Hepatocyte (in vitro differentiated cells): Measurements from ENCODE around the gene TBC1D12. TPM values are rescaled to one million over a fixed set of nuclear protein-coding genes. Genes with fewer than 3 reads are reported as not detected.
A peak's percentile ranks its signal among the peaks of the same experiment; 100 is the strongest.

ENCODE experiments used
- DNase-seq: peaks from one replicate; pipeline ENCODE4 v3.0.0-alpha.2; 2016; ENCODE audit warnings: low spot score
- H2AFZ ChIP-seq: fragments of 200-600 bp; sonication (generic); 2 replicates; pipeline ENCODE4 v1.6.0; 2016; ENCODE audit warnings: antibody characterized with exemption, mild to moderate bottlenecking
- H3K27ac ChIP-seq: fragments of 200-600 bp; sonication (generic); 2 replicates; pipeline ENCODE4 v1.5.1; 2016; ENCODE audit warnings: mild to moderate bottlenecking
- H3K27me3 ChIP-seq: fragments of 200-600 bp; sonication (generic); 2 replicates; pipeline ENCODE4 v1.6.1; 2016
- H3K36me3 ChIP-seq: fragments of 200-600 bp; sonication (generic); replicated peaks from 2 replicates; pipeline ENCODE4 v1.5.1; 2016; ENCODE audit warnings: low read depth; ENCODE audit not compliant: insufficient read depth
- H3K4me1 ChIP-seq: fragments of 200-600 bp; sonication (generic); 2 replicates; pipeline ENCODE4 v1.5.1; 2016; ENCODE audit warnings: mild to moderate bottlenecking, moderate library complexity; ENCODE audit not compliant: insufficient read depth
- H3K4me2 ChIP-seq: fragments of 200-600 bp; sonication (generic); 2 replicates; pipeline ENCODE4 v1.6.0; 2016
- H3K4me3 ChIP-seq: fragments of 200-600 bp; sonication (generic); 2 replicates; pipeline ENCODE4 v1.5.1; 2016; ENCODE audit warnings: mild to moderate bottlenecking
- H3K79me2 ChIP-seq: fragments of 200-600 bp; sonication (generic); 2 replicates; pipeline ENCODE4 v1.6.0; 2017; ENCODE audit warnings: mild to moderate bottlenecking
- H3K9me2 ChIP-seq: fragments of 200-600 bp; sonication (generic); replicated peaks from 2 replicates; pipeline ENCODE4 v1.6.0; 2017; ENCODE audit warnings: mild to moderate bottlenecking; ENCODE audit not compliant: insufficient read depth
- H3K9me3 ChIP-seq: fragments of 200-600 bp; sonication (generic); 2 replicates; pipeline ENCODE4 v1.5.1; 2016; ENCODE audit warnings: low read depth, mild to moderate bottlenecking
- H4K20me1 ChIP-seq: fragments of 200-600 bp; sonication (generic); 2 replicates; pipeline ENCODE4 v1.6.0; 2016; ENCODE audit warnings: mild to moderate bottlenecking; ENCODE audit not compliant: insufficient read depth, poor library complexity, severe bottlenecking
- CTCF ChIP-seq: fragments of 200-600 bp; sonication (generic); IDR thresholded peaks from 2 replicates; pipeline ENCODE4 v1.5.1; 2016; ENCODE audit warnings: antibody characterized with exemption, mild to moderate bottlenecking; ENCODE audit not compliant: poor library complexity
- EZH2 ChIP-seq: fragments of 200-600 bp; sonication (generic); IDR thresholded peaks from 2 replicates; pipeline ENCODE4 v1.6.1; 2016; ENCODE audit warnings: antibody characterized with exemption, mild to moderate bottlenecking, borderline replicate concordance
- EZH2phosphoT487 ChIP-seq: fragments of 200-600 bp; sonication (generic); IDR thresholded peaks from one replicate; pipeline ENCODE4 v1.6.1; 2018; ENCODE audit warnings: antibody characterized with exemption, mild to moderate bottlenecking, low read depth, moderate library complexity; ENCODE audit not compliant: unreplicated experiment, severe bottlenecking
- WGBS: methylation state at CpG from one replicate; pipeline ENCODE4 v1.1.6; 2016; ENCODE audit warnings: low lambda C conversion rate; ENCODE audit errors: missing lambda C conversion rate; 5-methylcytosine and 5-hydroxymethylcytosine counted together
- polyA plus RNA-seq: library from polyadenylated mRNA; unstranded; fragments of >200 nt; fragmentation: Nextera tagmentation; extraction: Ambion mirVana; gene quantifications from 2 replicates; pipeline ENCODE4 v1.2.1, GENCODE V29; 2016
- total RNA-seq: library from RNA; depleted of rRNA; stranded (reverse); fragments of >200 nt; gene quantifications from 2 replicates; pipeline ENCODE4 v1.2.3, GENCODE V29; 2014

Gene TBC1D12
- total and polyA plus RNA-seq, 2 experiments from 2014 or later = 9.2 to 15.6 TPM

GRCh38 chr10:94397549-94398370 lies 4.6 kb upstream of the TBC1D12 start:
- no peaks in the 10 kb centered on the region for H3K36me3 ChIP-seq
- H3K9me2 ChIP-seq = no peaks in the 10 kb centered on the region
- H4K20me1 ChIP-seq = no peaks in the 10 kb centered on the region
- no peaks in the 10 kb centered on the region for H3K27me3 ChIP-seq
- no peaks in the 10 kb centered on the region for H3K4me1 ChIP-seq
- H3K9me3 ChIP-seq = no peaks in the 10 kb centered on the region
- H3K79me2 ChIP-seq = no peaks in the 10 kb centered on the region
- DNase-seq = no peak
- H3K27ac ChIP-seq = no peak overlapping the region
- H3K4me3 ChIP-seq = no peak overlapping the region
- 51% methylated on average over 12 of the region's 12 CpGs for WGBS
- TF ChIP-seq EZH2phosphoT487 = no peak
- TF ChIP-seq CTCF = no peak
- no peak for TF ChIP-seq EZH2
- peak overlapping the region; percentile 16 for H3K4me2 ChIP-seq
- no peak overlapping the region for H2AFZ ChIP-seq

- Histone ChIP-seq H3K27me3 (no peaks in the 10 kb centered on the region), H3K36me3 (no peaks in the 10 kb centered on the region), H3K4me2 (no peak overlapping the region), H4K20me1 (no peaks in the 10 kb centered on the region), H3K4me3 (no peak overlapping the region), H3K9me3 (no peaks in the 10 kb centered on the region), H3K27ac (no peak overlapping the region), H2AFZ (no peak overlapping the region), H3K79me2 (peaks cover 4% of the 10 kb centered on the region), H3K4me1 (no peaks in the 10 kb centered on the region), H3K9me2 (no peaks in the 10 kb centered on the region)
- no peak for DNase-seq
- no peak for TF ChIP-seq EZH2
- no peak for TF ChIP-seq EZH2phosphoT487
- TF ChIP-seq CTCF = no peak
- 89% methylated on average over 6 of the region's 6 CpGs for WGBS
Observed at GRCh38 chr10:94398762-94399161, 3.6 kb upstream of the TBC1D12 start.

- H3K36me3 ChIP-seq = no peaks in the 10 kb centered on the region
- no peaks in the 10 kb centered on the region for H3K9me3 ChIP-seq
- WGBS = under 1% methylated on average over 45 of the region's 77 CpGs
- DNase-seq = peak; percentile 74
- peaks cover 5% of the 10 kb centered on the region for H3K4me1 ChIP-seq
- no peaks in the 10 kb centered on the region for H3K27me3 ChIP-seq
- peak overlapping the region; percentile 91 for H3K27ac ChIP-seq
- H3K9me2 ChIP-seq = no peaks in the 10 kb centered on the region
- peaks cover 45% of the 10 kb centered on the region for H3K79me2 ChIP-seq
- peak overlapping the region; percentile 77 for H3K4me2 ChIP-seq
- peak overlapping the region; percentile 79 for H3K4me3 ChIP-seq
- H4K20me1 ChIP-seq = peaks cover 6% of the 10 kb centered on the region
- TF ChIP-seq EZH2 (no peak), EZH2phosphoT487 (no peak), CTCF (no peak)
- H2AFZ ChIP-seq = peak overlapping the region; percentile 57
Observed at GRCh38 chr10:94402843-94403379, 570 bp downstream of the TBC1D12 start.
